GM23338 (cell line): ENCODE results near the gene CTNND2. TPM values are rescaled to one million over a fixed set of nuclear protein-coding genes. Genes with fewer than 3 reads are reported as not detected.

Experiments used
- ATAC-seq: fragments of 200-7000 bp; cut with Tn5 transposase; 3 replicates; pipeline ENCODE4 v1.9.1; 2020
- DNase-seq: peaks from one replicate; pipeline ENCODE4 v3.0.0-alpha.2; 2015; ENCODE audit warnings: low spot score
- H2AFZ ChIP-seq: fragments of 200-600 bp; sonication (generic); 2 replicates; pipeline ENCODE4 v1.8.0; 2016; ENCODE audit warnings: antibody characterized with exemption, mild to moderate bottlenecking, moderate library complexity
- H3F3A ChIP-seq: fragments of 200-600 bp; sonication (generic); replicated peaks from 2 replicates; pipeline ENCODE4 v1.8.0; 2017; ENCODE audit warnings: antibody characterized with exemption, mixed run types, low read depth
- H3K27ac ChIP-seq: fragments of 200-600 bp; sonication (generic); 2 replicates; pipeline ENCODE4 v1.6.1; 2016; ENCODE audit warnings: low read depth
- H3K27me3 ChIP-seq: fragments of 200-600 bp; sonication (generic); 2 replicates; pipeline ENCODE4 v1.8.0; 2016; ENCODE audit warnings: mild to moderate bottlenecking, mixed run types, moderate library complexity; ENCODE audit not compliant: insufficient read depth
- H3K36me3 ChIP-seq: fragments of 200-600 bp; sonication (generic); 2 replicates; pipeline ENCODE4 v1.8.0; 2016; ENCODE audit warnings: mild to moderate bottlenecking; ENCODE audit not compliant: insufficient read depth
- H3K4me1 ChIP-seq: fragments of 200-600 bp; sonication (generic); 2 replicates; pipeline ENCODE4 v1.8.0; 2016; ENCODE audit warnings: mild to moderate bottlenecking, moderate library complexity; ENCODE audit not compliant: insufficient read depth
- H3K4me2 ChIP-seq: fragments of 200-600 bp; sonication (generic); 2 replicates; pipeline ENCODE4 v1.7.1; 2017; ENCODE audit warnings: mixed run types
- H3K4me3 ChIP-seq: fragments of 200-600 bp; sonication (generic); 2 replicates; pipeline ENCODE4 v1.6.1; 2016; ENCODE audit warnings: mixed run types
- H3K79me2 ChIP-seq: fragments of 200-600 bp; sonication (generic); replicated peaks from 2 replicates; pipeline ENCODE4 v1.8.0; 2017; ENCODE audit warnings: mild to moderate bottlenecking; ENCODE audit not compliant: insufficient read depth
- H3K9me2 ChIP-seq: fragments of 200-600 bp; sonication (generic); 2 replicates; pipeline ENCODE4 v1.8.0; 2017; ENCODE audit not compliant: insufficient read depth
- H4K20me1 ChIP-seq: fragments of 200-600 bp; sonication (generic); replicated peaks from 2 replicates; pipeline ENCODE4 v1.8.0; 2017; ENCODE audit warnings: mild to moderate bottlenecking; ENCODE audit not compliant: insufficient read depth
- H3K27ac Mint-ChIP-seq: 2 replicates; pipeline ENCODE4 v1.8.0; 2020; ENCODE audit warnings: inconsistent platforms, mild to moderate bottlenecking, moderate library complexity, mixed read lengths
- H3K27me3 Mint-ChIP-seq: 3 replicates; pipeline ENCODE4 v1.8.0; 2022; ENCODE audit warnings: low read depth, mild to moderate bottlenecking, moderate library complexity, mixed read lengths, inconsistent platforms; ENCODE audit not compliant: insufficient read depth, poor library complexity
- H3K36me3 Mint-ChIP-seq: 3 replicates; pipeline ENCODE4 v1.8.0; 2021; ENCODE audit warnings: low read depth, mild to moderate bottlenecking, inconsistent platforms, moderate library complexity, mixed read lengths
- H3K4me1 Mint-ChIP-seq: 3 replicates; pipeline ENCODE4 v1.8.0; 2020; ENCODE audit warnings: mild to moderate bottlenecking, inconsistent platforms, mixed read lengths
- H3K4me3 Mint-ChIP-seq: 3 replicates; pipeline ENCODE4 v1.8.0; 2021; ENCODE audit warnings: moderate library complexity, mild to moderate bottlenecking, inconsistent platforms, mixed read lengths
- H3K9me3 Mint-ChIP-seq: 3 replicates; pipeline ENCODE4 v1.8.0; 2020; ENCODE audit warnings: moderate library complexity, mild to moderate bottlenecking, inconsistent platforms, mixed read lengths
- CREB1 ChIP-seq: fragments of 250-450 bp; sonication (Bioruptor Pico); IDR thresholded peaks from 2 replicates; pipeline ENCODE4 v1.5.0; 2020; ENCODE audit warnings: low read depth, mild to moderate bottlenecking, moderate library complexity
- EZH2 ChIP-seq: fragments of 200-600 bp; sonication (generic); IDR thresholded peaks from one replicate; pipeline ENCODE4 v1.8.0; 2017; ENCODE audit warnings: antibody characterized with exemption, mild to moderate bottlenecking, low read depth; ENCODE audit not compliant: unreplicated experiment
- EZH2phosphoT487 ChIP-seq: fragments of 200-600 bp; sonication (generic); IDR thresholded peaks from one replicate; pipeline ENCODE4 v1.8.1; 2018; ENCODE audit warnings: antibody characterized with exemption; ENCODE audit not compliant: unreplicated experiment
- JUNB ChIP-seq: IDR thresholded peaks from one replicate; pipeline ENCODE4 v1.6.1; 2016; ENCODE audit warnings: antibody characterized with exemption; ENCODE audit not compliant: unreplicated experiment
- NANOG ChIP-seq: IDR thresholded peaks from 2 replicates; pipeline ENCODE4 v1.6.1; 2016; ENCODE audit warnings: antibody characterized with exemption, borderline replicate concordance
- POLR2AphosphoS5 ChIP-seq: IDR thresholded peaks from 2 replicates; pipeline ENCODE4 v1.6.1; 2016; ENCODE audit warnings: antibody characterized with exemption, low read depth
- STAT1 ChIP-seq: IDR thresholded peaks from one replicate; pipeline ENCODE4 v1.6.1; 2016; ENCODE audit warnings: antibody characterized with exemption; ENCODE audit not compliant: unreplicated experiment
- ZNF114 ChIP-seq: fragments of 250-450 bp; sonication (Bioruptor Pico); IDR thresholded peaks from 2 replicates; pipeline ENCODE4 v1.5.0; 2020; ENCODE audit warnings: mild to moderate bottlenecking, moderate library complexity
- ZNF331 ChIP-seq: fragments of 250-450 bp; sonication (Bioruptor Pico); IDR thresholded peaks from 2 replicates; pipeline ENCODE4 v1.5.0; 2020; ENCODE audit warnings: low read depth, mild to moderate bottlenecking, moderate library complexity
- polyA plus RNA-seq: library from polyadenylated mRNA; unstranded; fragments of >200 nt; fragmentation: Nextera tagmentation; extraction: Ambion mirVana; gene quantifications from 2 replicates; pipeline ENCODE4 v1.2.1, GENCODE V29; 2016
- total RNA-seq: library from RNA; depleted of rRNA; stranded (reverse); fragments of >200 nt; shearing (Covaris generic); gene quantifications from 2 replicates; pipeline ENCODE4 v1.2.3, GENCODE V29; 2014
- TF ChIP-seq, protein P1 (sequence below): fragments of 250-450 bp; sonication (Bioruptor Pico); IDR thresholded peaks from 2 replicates; pipeline ENCODE4 v1.5.0; 2020; ENCODE audit warnings: mild to moderate bottlenecking, moderate library complexity
- TF ChIP-seq, protein P2 (sequence below): IDR thresholded peaks from 2 replicates; pipeline ENCODE4 v1.6.1; 2016; ENCODE audit warnings: antibody characterized with exemption
- TF ChIP-seq, protein P3 (sequence below): IDR thresholded peaks from one replicate; pipeline ENCODE4 v1.6.1; 2018; ENCODE audit warnings: antibody characterized with exemption; ENCODE audit not compliant: unreplicated experiment
- TF ChIP-seq, protein P4 (sequence below), 2 experiments: fragments of 200-600 bp in 1 of 2; sonication (generic) in 1 of 2; conservative IDR thresholded peaks; 2 replicates each; pipeline versions ENCODE4 v1.5.1 to v1.6.1; 2016 to 2017; ENCODE audit warnings: antibody characterized with exemption in 2 of 2, low read depth in 2 of 2, mild to moderate bottlenecking in 2 of 2, moderate library complexity in 1 of 2

CTNND2 gene
- total and polyA plus RNA-seq, 2 experiments from 2014 or later, result 5.1 to 7.0 TPM

DNA sequence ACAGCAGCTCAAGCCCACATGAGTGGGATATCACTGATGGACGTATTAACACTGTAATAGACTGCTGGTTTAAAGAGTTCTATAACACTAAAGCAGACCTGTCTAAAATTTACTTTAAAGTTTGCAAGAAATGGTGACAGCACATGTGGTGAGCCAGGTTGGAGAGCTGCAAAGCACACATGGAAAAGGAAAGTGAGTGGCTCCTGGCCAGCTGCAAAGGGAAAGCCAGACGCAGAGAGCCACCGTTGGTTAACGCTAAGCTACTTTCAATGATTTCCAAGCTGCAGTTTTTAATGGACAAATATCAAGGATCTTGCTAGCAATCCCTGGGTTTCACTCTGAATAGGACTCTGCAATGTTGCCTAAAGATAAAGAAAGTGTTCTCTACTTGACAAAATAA, 89.9 kb downstream of the CTNND2 start:
- no peaks in the 10 kb centered on the region; the same call in 1 of the 2 replicates for H4K20me1 ChIP-seq
- Mint-ChIP-seq H3K36me3 (no peaks in the 10 kb centered on the region; the same call in 2 of the 3 replicates), H3K4me1 (peaks cover 14% of the 10 kb centered on the region), H3K27ac (no peak overlapping the region), H3K4me3 (no peak overlapping the region), H3K9me3 (no peaks in the 10 kb centered on the region), H3K27me3 (no peaks in the 10 kb centered on the region)
- peaks cover 8% of the 10 kb centered on the region; the same call in 1 of the 2 replicates for H3K4me1 ChIP-seq
- no peak overlapping the region for H3K4me2 ChIP-seq
- H3K27me3 ChIP-seq, result no peaks in the 10 kb centered on the region
- no peaks in the 10 kb centered on the region for H3F3A ChIP-seq
- DNase-seq (no peak), ATAC-seq (no peak)
- H3K4me3 ChIP-seq, result no peak overlapping the region
- no peak overlapping the region for H2AFZ ChIP-seq
- H3K79me2 ChIP-seq, result no peaks in the 10 kb centered on the region
- no peak overlapping the region for H3K27ac ChIP-seq
- no peaks in the 10 kb centered on the region for H3K36me3 ChIP-seq
- H3K9me2 ChIP-seq, result no peaks in the 10 kb centered on the region
- no peak for TF ChIP-seq EZH2
- no peak for TF ChIP-seq ZNF331
- no peak for TF ChIP-seq EZH2phosphoT487
- TF ChIP-seq, protein P1, sequence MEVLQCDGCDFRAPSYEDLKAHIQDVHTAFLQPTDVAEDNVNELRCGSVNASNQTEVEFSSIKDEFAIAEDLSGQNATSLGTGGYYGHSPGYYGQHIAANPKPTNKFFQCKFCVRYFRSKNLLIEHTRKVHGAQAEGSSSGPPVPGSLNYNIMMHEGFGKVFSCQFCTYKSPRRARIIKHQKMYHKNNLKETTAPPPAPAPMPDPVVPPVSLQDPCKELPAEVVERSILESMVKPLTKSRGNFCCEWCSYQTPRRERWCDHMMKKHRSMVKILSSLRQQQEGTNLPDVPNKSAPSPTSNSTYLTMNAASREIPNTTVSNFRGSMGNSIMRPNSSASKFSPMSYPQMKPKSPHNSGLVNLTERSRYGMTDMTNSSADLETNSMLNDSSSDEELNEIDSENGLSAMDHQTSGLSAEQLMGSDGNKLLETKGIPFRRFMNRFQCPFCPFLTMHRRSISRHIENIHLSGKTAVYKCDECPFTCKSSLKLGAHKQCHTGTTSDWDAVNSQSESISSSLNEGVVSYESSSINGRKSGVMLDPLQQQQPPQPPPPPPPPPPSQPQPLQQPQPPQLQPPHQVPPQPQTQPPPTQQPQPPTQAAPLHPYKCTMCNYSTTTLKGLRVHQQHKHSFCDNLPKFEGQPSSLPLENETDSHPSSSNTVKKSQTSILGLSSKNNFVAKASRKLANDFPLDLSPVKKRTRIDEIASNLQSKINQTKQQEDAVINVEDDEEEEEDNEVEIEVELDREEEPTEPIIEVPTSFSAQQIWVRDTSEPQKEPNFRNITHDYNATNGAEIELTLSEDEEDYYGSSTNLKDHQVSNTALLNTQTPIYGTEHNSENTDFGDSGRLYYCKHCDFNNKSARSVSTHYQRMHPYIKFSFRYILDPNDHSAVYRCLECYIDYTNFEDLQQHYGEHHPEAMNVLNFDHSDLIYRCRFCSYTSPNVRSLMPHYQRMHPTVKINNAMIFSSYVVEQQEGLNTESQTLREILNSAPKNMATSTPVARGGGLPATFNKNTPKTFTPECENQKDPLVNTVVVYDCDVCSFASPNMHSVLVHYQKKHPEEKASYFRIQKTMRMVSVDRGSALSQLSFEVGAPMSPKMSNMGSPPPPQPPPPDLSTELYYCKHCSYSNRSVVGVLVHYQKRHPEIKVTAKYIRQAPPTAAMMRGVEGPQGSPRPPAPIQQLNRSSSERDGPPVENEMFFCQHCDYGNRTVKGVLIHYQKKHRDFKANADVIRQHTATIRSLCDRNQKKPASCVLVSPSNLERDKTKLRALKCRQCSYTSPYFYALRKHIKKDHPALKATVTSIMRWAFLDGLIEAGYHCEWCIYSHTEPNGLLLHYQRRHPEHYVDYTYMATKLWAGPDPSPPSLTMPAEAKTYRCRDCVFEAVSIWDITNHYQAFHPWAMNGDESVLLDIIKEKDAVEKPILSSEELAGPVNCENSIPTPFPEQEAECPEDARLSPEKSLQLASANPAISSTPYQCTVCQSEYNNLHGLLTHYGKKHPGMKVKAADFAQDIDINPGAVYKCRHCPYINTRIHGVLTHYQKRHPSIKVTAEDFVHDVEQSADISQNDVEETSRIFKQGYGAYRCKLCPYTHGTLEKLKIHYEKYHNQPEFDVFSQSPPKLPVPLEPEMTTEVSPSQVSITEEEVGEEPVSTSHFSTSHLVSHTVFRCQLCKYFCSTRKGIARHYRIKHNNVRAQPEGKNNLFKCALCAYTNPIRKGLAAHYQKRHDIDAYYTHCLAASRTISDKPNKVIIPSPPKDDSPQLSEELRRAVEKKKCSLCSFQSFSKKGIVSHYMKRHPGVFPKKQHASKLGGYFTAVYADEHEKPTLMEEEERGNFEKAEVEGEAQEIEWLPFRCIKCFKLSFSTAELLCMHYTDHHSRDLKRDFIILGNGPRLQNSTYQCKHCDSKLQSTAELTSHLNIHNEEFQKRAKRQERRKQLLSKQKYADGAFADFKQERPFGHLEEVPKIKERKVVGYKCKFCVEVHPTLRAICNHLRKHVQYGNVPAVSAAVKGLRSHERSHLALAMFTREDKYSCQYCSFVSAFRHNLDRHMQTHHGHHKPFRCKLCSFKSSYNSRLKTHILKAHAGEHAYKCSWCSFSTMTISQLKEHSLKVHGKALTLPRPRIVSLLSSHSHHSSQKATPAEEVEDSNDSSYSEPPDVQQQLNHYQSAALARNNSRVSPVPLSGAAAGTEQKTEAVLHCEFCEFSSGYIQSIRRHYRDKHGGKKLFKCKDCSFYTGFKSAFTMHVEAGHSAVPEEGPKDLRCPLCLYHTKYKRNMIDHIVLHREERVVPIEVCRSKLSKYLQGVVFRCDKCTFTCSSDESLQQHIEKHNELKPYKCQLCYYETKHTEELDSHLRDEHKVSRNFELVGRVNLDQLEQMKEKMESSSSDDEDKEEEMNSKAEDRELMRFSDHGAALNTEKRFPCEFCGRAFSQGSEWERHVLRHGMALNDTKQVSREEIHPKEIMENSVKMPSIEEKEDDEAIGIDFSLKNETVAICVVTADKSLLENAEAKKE, result no peak
- no peak for TF ChIP-seq JUNB
- no peak for TF ChIP-seq CREB1 (CRISPR knock-in tag)
- TF ChIP-seq, protein P2, sequence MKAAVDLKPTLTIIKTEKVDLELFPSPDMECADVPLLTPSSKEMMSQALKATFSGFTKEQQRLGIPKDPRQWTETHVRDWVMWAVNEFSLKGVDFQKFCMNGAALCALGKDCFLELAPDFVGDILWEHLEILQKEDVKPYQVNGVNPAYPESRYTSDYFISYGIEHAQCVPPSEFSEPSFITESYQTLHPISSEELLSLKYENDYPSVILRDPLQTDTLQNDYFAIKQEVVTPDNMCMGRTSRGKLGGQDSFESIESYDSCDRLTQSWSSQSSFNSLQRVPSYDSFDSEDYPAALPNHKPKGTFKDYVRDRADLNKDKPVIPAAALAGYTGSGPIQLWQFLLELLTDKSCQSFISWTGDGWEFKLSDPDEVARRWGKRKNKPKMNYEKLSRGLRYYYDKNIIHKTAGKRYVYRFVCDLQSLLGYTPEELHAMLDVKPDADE, result no peak
- no peak for TF ChIP-seq POLR2AphosphoS5
- TF ChIP-seq NANOG, result no peak
- TF ChIP-seq ZNF114 (CRISPR knock-in tag), result no peak
- TF ChIP-seq, protein P3, sequence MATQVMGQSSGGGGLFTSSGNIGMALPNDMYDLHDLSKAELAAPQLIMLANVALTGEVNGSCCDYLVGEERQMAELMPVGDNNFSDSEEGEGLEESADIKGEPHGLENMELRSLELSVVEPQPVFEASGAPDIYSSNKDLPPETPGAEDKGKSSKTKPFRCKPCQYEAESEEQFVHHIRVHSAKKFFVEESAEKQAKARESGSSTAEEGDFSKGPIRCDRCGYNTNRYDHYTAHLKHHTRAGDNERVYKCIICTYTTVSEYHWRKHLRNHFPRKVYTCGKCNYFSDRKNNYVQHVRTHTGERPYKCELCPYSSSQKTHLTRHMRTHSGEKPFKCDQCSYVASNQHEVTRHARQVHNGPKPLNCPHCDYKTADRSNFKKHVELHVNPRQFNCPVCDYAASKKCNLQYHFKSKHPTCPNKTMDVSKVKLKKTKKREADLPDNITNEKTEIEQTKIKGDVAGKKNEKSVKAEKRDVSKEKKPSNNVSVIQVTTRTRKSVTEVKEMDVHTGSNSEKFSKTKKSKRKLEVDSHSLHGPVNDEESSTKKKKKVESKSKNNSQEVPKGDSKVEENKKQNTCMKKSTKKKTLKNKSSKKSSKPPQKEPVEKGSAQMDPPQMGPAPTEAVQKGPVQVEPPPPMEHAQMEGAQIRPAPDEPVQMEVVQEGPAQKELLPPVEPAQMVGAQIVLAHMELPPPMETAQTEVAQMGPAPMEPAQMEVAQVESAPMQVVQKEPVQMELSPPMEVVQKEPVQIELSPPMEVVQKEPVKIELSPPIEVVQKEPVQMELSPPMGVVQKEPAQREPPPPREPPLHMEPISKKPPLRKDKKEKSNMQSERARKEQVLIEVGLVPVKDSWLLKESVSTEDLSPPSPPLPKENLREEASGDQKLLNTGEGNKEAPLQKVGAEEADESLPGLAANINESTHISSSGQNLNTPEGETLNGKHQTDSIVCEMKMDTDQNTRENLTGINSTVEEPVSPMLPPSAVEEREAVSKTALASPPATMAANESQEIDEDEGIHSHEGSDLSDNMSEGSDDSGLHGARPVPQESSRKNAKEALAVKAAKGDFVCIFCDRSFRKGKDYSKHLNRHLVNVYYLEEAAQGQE, result no peak
- TF ChIP-seq STAT1, result no peak
- TF ChIP-seq, protein P4, sequence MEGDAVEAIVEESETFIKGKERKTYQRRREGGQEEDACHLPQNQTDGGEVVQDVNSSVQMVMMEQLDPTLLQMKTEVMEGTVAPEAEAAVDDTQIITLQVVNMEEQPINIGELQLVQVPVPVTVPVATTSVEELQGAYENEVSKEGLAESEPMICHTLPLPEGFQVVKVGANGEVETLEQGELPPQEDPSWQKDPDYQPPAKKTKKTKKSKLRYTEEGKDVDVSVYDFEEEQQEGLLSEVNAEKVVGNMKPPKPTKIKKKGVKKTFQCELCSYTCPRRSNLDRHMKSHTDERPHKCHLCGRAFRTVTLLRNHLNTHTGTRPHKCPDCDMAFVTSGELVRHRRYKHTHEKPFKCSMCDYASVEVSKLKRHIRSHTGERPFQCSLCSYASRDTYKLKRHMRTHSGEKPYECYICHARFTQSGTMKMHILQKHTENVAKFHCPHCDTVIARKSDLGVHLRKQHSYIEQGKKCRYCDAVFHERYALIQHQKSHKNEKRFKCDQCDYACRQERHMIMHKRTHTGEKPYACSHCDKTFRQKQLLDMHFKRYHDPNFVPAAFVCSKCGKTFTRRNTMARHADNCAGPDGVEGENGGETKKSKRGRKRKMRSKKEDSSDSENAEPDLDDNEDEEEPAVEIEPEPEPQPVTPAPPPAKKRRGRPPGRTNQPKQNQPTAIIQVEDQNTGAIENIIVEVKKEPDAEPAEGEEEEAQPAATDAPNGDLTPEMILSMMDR (conservative IDR thresholded peaks at IDR 0.05; ENCODE audit: low read depth in 2 of 2), result no peak
